Femur (tissue), 1 donor: ENCODE data around the gene CCDC40.

Experiments
- DNase-seq: peaks from one replicate; pipeline ENCODE4 v3.0.0-alpha.2; 2017

Gene CCDC40

GRCh38 chr17:80104321-80104955 lies 68.0 kb downstream of the CCDC40 start:
- no peak for DNase-seq

GRCh38 chr17:80104956-80105375 lies 68.5 kb downstream of the CCDC40 start:
- no peak for DNase-seq

GRCh38 chr17:80105762-80106161 lies 69.3 kb downstream of the CCDC40 start:
- no peak for DNase-seq

GRCh38 chr17:80106176-80106575 lies 69.7 kb downstream of the CCDC40 start:
- DNase-seq: no peak

GRCh38 chr17:80106751-80107150 lies 70.3 kb downstream of the CCDC40 start:
- no peak for DNase-seq

- DNase-seq: no peak
Measured at GRCh38 chr17:80107231-80108021, 71.0 kb downstream of the CCDC40 start.

- no peak for DNase-seq
Measured at GRCh38 chr17:80108036-80108971, 71.9 kb downstream of the CCDC40 start.

GRCh38 chr17:80109066-80109660 lies 72.7 kb downstream of the CCDC40 start:
- no peak for DNase-seq

- DNase-seq: no peak
Measured at GRCh38 chr17:80109713-80110446, 73.4 kb downstream of the CCDC40 start.

GRCh38 chr17:80110447-80110812 lies 74.0 kb downstream of the CCDC40 start:
- DNase-seq: no peak

- no peak for DNase-seq
Measured at GRCh38 chr17:80110927-80111701, 74.7 kb downstream of the CCDC40 start.

GRCh38 chr17:80111702-80112470 lies 75.4 kb downstream of the CCDC40 start:
- DNase-seq: no peak

GRCh38 chr17:80112471-80113032 lies 76.1 kb downstream of the CCDC40 start:
- DNase-seq: no peak

- no peak for DNase-seq
Measured at GRCh38 chr17:80113033-80113484, 76.6 kb downstream of the CCDC40 start.

- DNase-seq: no peak
Measured at GRCh38 chr17:80114758-80115157, 78.3 kb downstream of the CCDC40 start.

- no peak for DNase-seq
Measured at GRCh38 chr17:80115159-80115558, 78.7 kb downstream of the CCDC40 start.

- no peak for DNase-seq
Measured at GRCh38 chr17:80116276-80116920, 80.0 kb downstream of the CCDC40 start.

- no peak for DNase-seq
Measured at GRCh38 chr17:80116921-80117380, 80.5 kb downstream of the CCDC40 start.
